HG03520 (cell line): ENCODE results near the gene CD177.
"Not testable (repeated sequence)": the region's sequence is repeated elsewhere in the genome, so short reads cannot be mapped to it uniquely, and the experiment has no call there.

Experiments used
- ATAC-seq: cut with Tn5 transposase; IDR thresholded peaks from one replicate; pipeline ENCODE4 v1.9.1; 2021; ENCODE audit warnings: mild to moderate bottlenecking, moderate library complexity; ENCODE audit not compliant: unreplicated experiment

CD177 gene

GRCh38 chr19:43353606-43354304 lies at the start of gene CD177:
Gene CD177, plus strand, starts transcription at chr19:43353686. Its CDS starts 29 bp downstream, at chr19:43353715.
- ATAC-seq = no peak

- ATAC-seq = no peak
Observed at GRCh38 chr19:43305642-43306041, 47.8 kb upstream of the CD177 start.

GRCh38 chr19:43306097-43306496 lies 47.4 kb upstream of the CD177 start:
- no peak for ATAC-seq

GRCh38 chr19:43308244-43308815 lies 45.2 kb upstream of the CD177 start:
- ATAC-seq = no peak

- ATAC-seq = no peak
Observed at GRCh38 chr19:43309466-43309865, 44.0 kb upstream of the CD177 start.

- no peak for ATAC-seq
Observed at GRCh38 chr19:43310221-43310620, 43.3 kb upstream of the CD177 start.

- no peak for ATAC-seq
Observed at GRCh38 chr19:43311256-43311655, 42.2 kb upstream of the CD177 start.

GRCh38 chr19:43311706-43312105 lies 41.8 kb upstream of the CD177 start:
- ATAC-seq = no peak

- no peak for ATAC-seq
Observed at GRCh38 chr19:43313711-43314495, 39.6 kb upstream of the CD177 start.

- ATAC-seq = no peak
Observed at GRCh38 chr19:43315851-43316250, 37.6 kb upstream of the CD177 start.

- no peak for ATAC-seq
Observed at GRCh38 chr19:43316591-43317319, 36.7 kb upstream of the CD177 start.

GRCh38 chr19:43318203-43318602 lies 35.3 kb upstream of the CD177 start:
- ATAC-seq = no peak

GRCh38 chr19:43318796-43319314 lies 34.6 kb upstream of the CD177 start:
- no peak for ATAC-seq

GRCh38 chr19:43320546-43320945 lies 32.9 kb upstream of the CD177 start:
- ATAC-seq = no peak

GRCh38 chr19:43326761-43327160 lies 26.7 kb upstream of the CD177 start:
- not testable (repeated sequence) for ATAC-seq

- not testable (repeated sequence) for ATAC-seq
Observed at GRCh38 chr19:43328561-43328960, 24.9 kb upstream of the CD177 start.

- not testable (repeated sequence) for ATAC-seq
Observed at GRCh38 chr19:43329049-43329448, 24.4 kb upstream of the CD177 start.

GRCh38 chr19:43329989-43330388 lies 23.5 kb upstream of the CD177 start:
- no peak for ATAC-seq

GRCh38 chr19:43330726-43331434 lies 22.6 kb upstream of the CD177 start:
- no peak for ATAC-seq

- no peak for ATAC-seq
Observed at GRCh38 chr19:43331435-43332010, 22.0 kb upstream of the CD177 start.
